Adipocyte (in vitro differentiated cells): ENCODE results near the gene ESRRA.

Experiments
- DNase-seq: peaks from one replicate; pipeline ENCODE4 v3.0.0-alpha.2; 2015; ENCODE audit warnings: low read depth
- H3K27me3 ChIP-seq: replicated peaks from 2 replicates; pipeline ENCODE4 v1.7.0; 2013; ENCODE audit warnings: mild to moderate bottlenecking, low read length, moderate library complexity; ENCODE audit not compliant: control insufficient read depth, insufficient read depth
- H3K36me3 ChIP-seq: 2 replicates; pipeline ENCODE4 v1.7.0; 2013; ENCODE audit warnings: low read length, mild to moderate bottlenecking, moderate library complexity; ENCODE audit not compliant: control insufficient read depth, insufficient read depth, severe bottlenecking
- H3K4me1 ChIP-seq: 2 replicates; pipeline ENCODE4 v1.7.0; 2013; ENCODE audit warnings: mild to moderate bottlenecking, low read length, moderate library complexity; ENCODE audit not compliant: control insufficient read depth, insufficient read depth
- H3K4me3 ChIP-seq: 2 replicates; pipeline ENCODE4 v1.7.0; 2013; ENCODE audit warnings: mild to moderate bottlenecking, low read length, moderate library complexity
- H3K9ac ChIP-seq: 2 replicates; pipeline ENCODE4 v1.7.0; 2013; ENCODE audit warnings: mild to moderate bottlenecking, low read length, moderate library complexity
- H3K9me3 ChIP-seq: 2 replicates; pipeline ENCODE4 v1.7.0; 2013; ENCODE audit warnings: mild to moderate bottlenecking, low read length, moderate library complexity; ENCODE audit not compliant: control insufficient read depth

The ESRRA gene

DNA sequence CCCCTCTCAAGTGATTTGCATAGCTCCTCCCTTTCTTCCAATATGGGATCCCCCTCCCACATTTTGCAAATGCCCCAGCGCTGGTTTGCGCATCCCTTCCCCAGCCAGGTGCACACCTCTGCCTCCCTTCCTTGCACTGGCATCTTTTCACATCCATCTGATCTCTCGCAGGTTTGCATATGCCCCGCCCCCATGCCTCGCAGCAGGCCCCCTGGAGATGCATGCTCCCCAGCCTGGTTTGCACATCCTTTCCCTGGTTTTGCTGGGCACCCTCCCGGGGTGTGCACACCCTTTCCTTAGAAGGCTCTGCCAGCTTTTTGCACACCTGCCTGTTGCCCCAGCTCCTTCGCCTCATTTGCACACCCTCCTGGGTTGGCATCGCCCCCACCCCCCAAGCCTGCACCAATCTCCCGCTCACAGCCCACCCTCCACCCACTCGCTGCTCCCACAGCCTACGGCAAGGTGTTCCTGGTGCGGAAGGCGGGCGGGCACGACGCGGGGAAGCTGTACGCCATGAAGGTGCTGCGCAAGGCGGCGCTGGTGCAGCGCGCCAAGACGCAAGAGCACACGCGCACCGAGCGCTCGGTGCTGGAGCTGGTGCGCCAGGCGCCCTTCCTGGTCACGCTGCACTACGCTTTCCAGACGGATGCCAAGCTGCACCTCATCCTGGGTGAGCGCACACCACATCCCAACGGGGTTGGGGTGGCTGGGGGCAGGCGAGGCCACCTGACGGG lies 54.6 kb downstream of the ESRRA start:
- Histone ChIP-seq H3K4me3 (peak overlapping the region; percentile 97), H3K9me3 (no peaks in the 10 kb centered on the region), H3K27me3 (no peaks in the 10 kb centered on the region), H3K9ac (peak overlapping the region; percentile 98), H3K4me1 (peaks cover 37% of the 10 kb centered on the region), H3K36me3 (peaks cover 38% of the 10 kb centered on the region)
- no peak for DNase-seq

DNA sequence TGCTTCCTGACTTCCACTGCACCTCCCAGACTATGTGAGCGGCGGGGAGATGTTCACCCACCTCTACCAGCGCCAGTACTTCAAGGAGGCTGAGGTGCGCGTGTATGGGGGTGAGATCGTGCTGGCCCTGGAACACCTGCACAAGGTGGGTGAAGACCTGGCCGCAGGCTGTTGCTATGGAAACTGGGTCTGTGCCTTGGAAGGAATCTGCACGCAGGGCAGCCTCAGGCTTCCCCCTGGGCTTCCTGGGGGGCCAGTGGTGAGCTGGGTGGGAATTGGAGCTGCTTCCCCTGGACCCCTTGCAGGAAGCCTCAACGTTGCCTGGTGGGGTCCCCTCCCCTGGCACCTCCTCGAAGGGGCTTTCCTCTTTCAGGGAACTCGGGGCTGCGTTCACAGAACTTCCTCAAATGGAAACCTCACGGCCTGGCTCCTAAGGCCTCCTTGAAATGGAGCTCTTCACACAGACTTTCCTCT lies 55.2 kb downstream of the ESRRA start:
- H3K27me3 ChIP-seq = no peaks in the 10 kb centered on the region
- no peak overlapping the region for H3K9ac ChIP-seq
- no peak overlapping the region for H3K4me3 ChIP-seq
- H3K9me3 ChIP-seq = no peaks in the 10 kb centered on the region
- H3K36me3 ChIP-seq = peaks cover 43% of the 10 kb centered on the region
- DNase-seq = no peak
- peaks cover 33% of the 10 kb centered on the region for H3K4me1 ChIP-seq

- Histone ChIP-seq H3K4me3 (no peak overlapping the region), H3K9me3 (no peaks in the 10 kb centered on the region), H3K36me3 (peaks cover 54% of the 10 kb centered on the region), H3K4me1 (peaks cover 34% of the 10 kb centered on the region), H3K9ac (no peak overlapping the region), H3K27me3 (no peaks in the 10 kb centered on the region)
- no peak for DNase-seq
Measured at GRCh38 chr11:64361659-64362058, 56.3 kb downstream of the ESRRA start.

- Histone ChIP-seq H3K4me1 (peaks cover 35% of the 10 kb centered on the region), H3K27me3 (no peaks in the 10 kb centered on the region), H3K36me3 (peaks cover 58% of the 10 kb centered on the region), H3K9ac (no peak overlapping the region), H3K4me3 (no peak overlapping the region), H3K9me3 (no peaks in the 10 kb centered on the region)
- no peak for DNase-seq
Measured at GRCh38 chr11:64362339-64362738, 57.0 kb downstream of the ESRRA start.

DNA sequence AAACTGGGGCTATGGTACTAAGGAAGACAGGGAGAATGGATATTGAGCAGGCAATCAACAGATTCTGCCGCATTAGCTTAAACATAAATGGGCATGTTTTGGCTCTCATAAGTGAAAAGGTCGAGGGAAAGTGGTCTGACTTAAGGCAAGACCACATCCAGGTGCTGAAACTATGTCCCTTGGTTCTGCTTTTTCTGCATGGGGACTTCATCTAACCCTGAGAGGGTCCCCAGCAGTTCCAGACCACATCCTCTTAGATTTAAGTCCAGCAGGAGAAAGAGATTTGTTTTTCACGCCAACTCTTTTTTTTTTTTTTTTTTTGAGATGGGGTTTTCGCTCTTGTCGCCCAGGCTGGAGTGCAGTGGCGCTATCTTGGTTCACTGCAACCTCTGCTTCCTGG lies 59.1 kb downstream of the ESRRA start:
- H3K4me1 ChIP-seq = peaks cover 23% of the 10 kb centered on the region
- no peak for DNase-seq
- no peak overlapping the region for H3K4me3 ChIP-seq
- H3K9me3 ChIP-seq = no peaks in the 10 kb centered on the region
- H3K9ac ChIP-seq = no peak overlapping the region
- H3K36me3 ChIP-seq = peaks cover 67% of the 10 kb centered on the region
- no peaks in the 10 kb centered on the region for H3K27me3 ChIP-seq

- no peak for DNase-seq
Measured at GRCh38 chr11:64364911-64365310, 59.6 kb downstream of the ESRRA start.

More at GRCh38 chr11:64364911-64365310, 59.6 kb downstream of the ESRRA start:
- Histone ChIP-seq H3K9ac (no peak overlapping the region), H3K36me3 (peaks cover 71% of the 10 kb centered on the region), H3K9me3 (no peaks in the 10 kb centered on the region), H3K4me1 (peaks cover 18% of the 10 kb centered on the region), H3K27me3 (no peaks in the 10 kb centered on the region), H3K4me3 (no peak overlapping the region)
